Liver (tissue), 9 donors: ENCODE results near the gene LYRM2. TPM values are rescaled to one million over a fixed set of nuclear protein-coding genes. Genes with fewer than 3 reads are reported as not detected.

ENCODE experiments used
- DNase-seq: peaks from one replicate; pipeline ENCODE4 v3.0.0-alpha.2; 2017; ENCODE audit warnings: low spot score
- H3K27ac ChIP-seq, 2 donors: one replicate each; pipeline ENCODE4 v1.7.0; 2013; ENCODE audit warnings: inconsistent platforms in 2 of 2, low read length in 2 of 2, control low read depth in 1 of 2, low read depth in 1 of 2, mild to moderate bottlenecking in 1 of 2
- H3K27me3 ChIP-seq, 4 donors: one replicate each; pipeline versions ENCODE4 v1.6.1 to v1.7.0; 2013; ENCODE audit warnings: low read length in 3 of 4, inconsistent platforms in 1 of 4, mild to moderate bottlenecking in 1 of 4, moderate library complexity in 1 of 4; ENCODE audit not compliant: control insufficient read depth in 4 of 4, insufficient read depth in 4 of 4
- H3K36me3 ChIP-seq, 4 donors: one replicate each; pipeline versions ENCODE4 v1.6.1 to v1.7.0; 2013; ENCODE audit warnings: low read length in 3 of 4, mild to moderate bottlenecking in 3 of 4, low read depth in 1 of 4, moderate library complexity in 1 of 4; ENCODE audit not compliant: control insufficient read depth in 4 of 4, insufficient read depth in 3 of 4
- H3K4me1 ChIP-seq, 4 donors: one replicate each; pipeline versions ENCODE4 v1.6.1 to v1.7.0; 2013; ENCODE audit warnings: low read length in 3 of 4, mild to moderate bottlenecking in 3 of 4, moderate library complexity in 1 of 4; ENCODE audit not compliant: control insufficient read depth in 4 of 4, insufficient read depth in 4 of 4
- H3K4me3 ChIP-seq, 3 donors: one replicate each; pipeline versions ENCODE4 v1.6.1 to v1.7.0; 2013; ENCODE audit warnings: low read length in 3 of 3, control low read depth in 1 of 3, low read depth in 1 of 3, mild to moderate bottlenecking in 1 of 3
- H3K9ac ChIP-seq, 2 donors: one replicate each; pipeline ENCODE4 v1.7.0; 2013; ENCODE audit warnings: low read length in 2 of 2, mild to moderate bottlenecking in 2 of 2, moderate library complexity in 2 of 2, control low read depth in 1 of 2, low read depth in 1 of 2
- H3K9me3 ChIP-seq, 4 donors: one replicate each; pipeline versions ENCODE4 v1.6.1 to v1.7.0; 2013; ENCODE audit warnings: low read length in 3 of 4; ENCODE audit not compliant: control insufficient read depth in 4 of 4
- ATF3 ChIP-seq: IDR thresholded peaks from 2 replicates; pipeline ENCODE4 v1.6.1; 2016; ENCODE audit warnings: antibody characterized with exemption
- CTCF ChIP-seq: fragments of 150-350 bp; IDR thresholded peaks from 2 replicates; pipeline ENCODE4 v1.5.1; 2017; ENCODE audit warnings: improper control_type of control experiment, low read depth, low read length; ENCODE audit not compliant: missing input control
- FOXA1 ChIP-seq: IDR thresholded peaks from 2 replicates; pipeline ENCODE4 v1.6.1; 2016; ENCODE audit warnings: antibody characterized with exemption
- FOXA2 ChIP-seq: IDR thresholded peaks from 2 replicates; pipeline ENCODE4 v1.6.1; 2016; ENCODE audit warnings: antibody characterized with exemption
- GABPA ChIP-seq, 2 donors: IDR thresholded peaks in 1 of 2; conservative IDR thresholded peaks in 1 of 2; 2 replicates each; pipeline ENCODE4 v1.6.1; 2016; ENCODE audit warnings: antibody characterized with exemption in 2 of 2, mild to moderate bottlenecking in 1 of 2, moderate library complexity in 1 of 2
- HNF4G ChIP-seq: IDR thresholded peaks from 2 replicates; pipeline ENCODE4 v1.6.1; 2016; ENCODE audit warnings: antibody characterized with exemption
- JUND ChIP-seq, 2 donors: IDR thresholded peaks; 2 replicates each; pipeline ENCODE4 v1.6.1; 2016; ENCODE audit warnings: antibody characterized with exemption in 2 of 2
- MAX ChIP-seq: IDR thresholded peaks from 2 replicates; pipeline ENCODE4 v1.6.1; 2016; ENCODE audit warnings: antibody characterized with exemption
- NR2F2 ChIP-seq: IDR thresholded peaks from 2 replicates; pipeline ENCODE4 v1.6.1; 2016; ENCODE audit warnings: antibody characterized with exemption
- REST ChIP-seq: IDR thresholded peaks from 2 replicates; pipeline ENCODE4 v1.6.1; 2016; ENCODE audit warnings: antibody characterized with exemption, mild to moderate bottlenecking
- RXRA ChIP-seq, 2 donors: IDR thresholded peaks; 2 replicates each; pipeline ENCODE4 v1.6.1; 2017 to 2018; ENCODE audit warnings: antibody characterized with exemption in 2 of 2, mild to moderate bottlenecking in 1 of 2
- YY1 ChIP-seq: IDR thresholded peaks from 2 replicates; pipeline ENCODE4 v1.6.1; 2016; ENCODE audit warnings: antibody characterized with exemption, mild to moderate bottlenecking
- WGBS: extraction: QIAGEN DNeasy Blood & Tissue Kit; methylation state at CpG from one replicate; pipeline ENCODE4 v1.1.7; 2013; 5-methylcytosine and 5-hydroxymethylcytosine counted together
- polyA plus RNA-seq, 2 donors: library from polyadenylated mRNA; stranded (reverse) in 1 of 2; unstranded in 1 of 2; fragments of 200-250 nt in 1 of 2; fragments of >200 nt in 1 of 2; fragmentation: Nextera tagmentation in 1 of 2; extraction: Ambion mirVana in 1 of 2; gene quantifications; one replicate each; pipeline versions ENCODE4 v1.2.1 to v1.2.3, GENCODE V29; 2013 to 2015
- total RNA-seq, 2 donors: library from RNA; depleted of rRNA; stranded (reverse); fragments of >200 nt; gene quantifications; one replicate each; pipeline ENCODE4 v1.2.3, GENCODE V29; 2014
- TF ChIP-seq, protein P1 (sequence below): IDR thresholded peaks from 2 replicates; pipeline ENCODE4 v1.6.1; 2016; ENCODE audit warnings: antibody characterized with exemption
- donor health status: healthy.
- donor health status: healthy.
- donor health status: healthy.
- donor health status: healthy.
- donor health status: healthy.

LYRM2 gene
- total and polyA plus RNA-seq, 4 donors, result 8.9 to 34.7 (median 12.4) TPM

GRCh38 chr6:89644864-89645263 lies 6.3 kb upstream of the LYRM2 start:
- no peak for DNase-seq

More at GRCh38 chr6:89644864-89645263, 6.3 kb upstream of the LYRM2 start:
- TF ChIP-seq CTCF (no peak), JUND (IDR thresholded peaks at IDR 0.05) (no peak), FOXA2 (no peak), MAX (no peak), GABPA (IDR thresholded peaks at IDR 0.05 in 1 of 2, conservative IDR thresholded peaks at IDR 0.05 in 1 of 2) (no peak), YY1 (no peak), HNF4G (no peak), FOXA1 (no peak), NR2F2 (no peak), RXRA (IDR thresholded peaks at IDR 0.05) (no peak), ATF3 (no peak), REST (no peak)
- TF ChIP-seq, protein P1, sequence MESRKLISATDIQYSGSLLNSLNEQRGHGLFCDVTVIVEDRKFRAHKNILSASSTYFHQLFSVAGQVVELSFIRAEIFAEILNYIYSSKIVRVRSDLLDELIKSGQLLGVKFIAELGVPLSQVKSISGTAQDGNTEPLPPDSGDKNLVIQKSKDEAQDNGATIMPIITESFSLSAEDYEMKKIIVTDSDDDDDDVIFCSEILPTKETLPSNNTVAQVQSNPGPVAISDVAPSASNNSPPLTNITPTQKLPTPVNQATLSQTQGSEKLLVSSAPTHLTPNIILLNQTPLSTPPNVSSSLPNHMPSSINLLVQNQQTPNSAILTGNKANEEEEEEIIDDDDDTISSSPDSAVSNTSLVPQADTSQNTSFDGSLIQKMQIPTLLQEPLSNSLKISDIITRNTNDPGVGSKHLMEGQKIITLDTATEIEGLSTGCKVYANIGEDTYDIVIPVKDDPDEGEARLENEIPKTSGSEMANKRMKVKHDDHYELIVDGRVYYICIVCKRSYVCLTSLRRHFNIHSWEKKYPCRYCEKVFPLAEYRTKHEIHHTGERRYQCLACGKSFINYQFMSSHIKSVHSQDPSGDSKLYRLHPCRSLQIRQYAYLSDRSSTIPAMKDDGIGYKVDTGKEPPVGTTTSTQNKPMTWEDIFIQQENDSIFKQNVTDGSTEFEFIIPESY, result no peak
- Histone ChIP-seq H3K27ac (no peak overlapping the region), H3K36me3 (peaks cover 5 to 55% (median 40%) of the 10 kb centered on the region in 4 donors), H3K9ac (no peak overlapping the region), H3K27me3 (no peaks in the 10 kb centered on the region), H3K4me1 (no peaks in the 10 kb centered on the region), H3K9me3 (no peaks in the 10 kb centered on the region), H3K4me3 (no peak overlapping the region)
- 88% methylated on average over 4 of the region's 4 CpGs for whole genome bisulfite sequencing
